ENCODE measurements around the gene AIPL1. TPM values are rescaled to one million over a fixed set of nuclear protein-coding genes. Genes with fewer than 3 reads are reported as not detected.

The AIPL1 gene
- total RNA-seq, 2 donors from 2014 or later: not detected

GRCh38 chr17:6387442-6387841 lies 47.5 kb downstream of the AIPL1 start:
- intact Hi-C loops (cut with DNase I): loop anchor here (10.0 kb wide), 1 partner anchor 57 kb away; the partner anchor contains the start of gene PIMREG
- TF ChIP-seq CTCF (IDR thresholded peaks at IDR 0.05): no peak
- TF ChIP-seq POLR2A (IDR thresholded peaks at IDR 0.05): no peak
- ATAC-seq (no peak), DNase-seq (no peak)
- H3K27ac ChIP-seq: no peak overlapping the region
- no peaks in the 10 kb centered on the region for H3K36me3 ChIP-seq (replicated peaks in 1 of 2; ENCODE audit: insufficient read depth in 1 of 2, low read depth in 2 of 2)
- H3K4me3 ChIP-seq: no peak overlapping the region
- no peaks in the 10 kb centered on the region for H3K27me3 ChIP-seq
- WGBS, 2 donors: 53 to 75% methylated on average over 4 of the region's 4 CpGs
- H3K4me1 ChIP-seq: peaks cover under 1% of the 10 kb centered on the region
- no peaks in the 10 kb centered on the region for H3K9me3 ChIP-seq

GRCh38 chr17:6386041-6386630 lies 48.8 kb downstream of the AIPL1 start:
- Histone ChIP-seq H3K27me3 (no peaks in the 10 kb centered on the region), H3K27ac (no peak overlapping the region), H3K4me3 (no peak overlapping the region), H3K36me3 (replicated peaks in 1 of 2; ENCODE audit: insufficient read depth in 1 of 2, low read depth in 2 of 2) (no peaks in the 10 kb centered on the region), H3K4me1 (no peaks in the 10 kb centered on the region), H3K9me3 (no peaks in the 10 kb centered on the region)
- TF ChIP-seq CTCF (IDR thresholded peaks at IDR 0.05) (no peak), POLR2A (IDR thresholded peaks at IDR 0.05) (no peak)
- 74 to 78% methylated on average over 9 of the region's 9 CpGs for WGBS, 2 donors
- ATAC-seq (no peak), DNase-seq (no peak)
- intact Hi-C loops (cut with DNase I): loop anchor here (10.0 kb wide), 1 partner anchor 59 kb away; the partner anchor contains the start of gene PIMREG

GRCh38 chr17:6384481-6384880 lies 50.4 kb downstream of the AIPL1 start:
- WGBS, 2 donors: 54 to 70% methylated on average over 5 of the region's 5 CpGs
- TF ChIP-seq POLR2A (IDR thresholded peaks at IDR 0.05) (no peak), CTCF (IDR thresholded peaks at IDR 0.05) (no peak)
- H3K27ac ChIP-seq: no peak overlapping the region
- no peak for ATAC-seq
- H3K36me3 ChIP-seq (replicated peaks in 1 of 2; ENCODE audit: insufficient read depth in 1 of 2, low read depth in 2 of 2): no peaks in the 10 kb centered on the region
- no peaks in the 10 kb centered on the region for H3K9me3 ChIP-seq
- no peaks in the 10 kb centered on the region for H3K4me1 ChIP-seq
- H3K4me3 ChIP-seq: no peak overlapping the region
- no peak for DNase-seq
- H3K27me3 ChIP-seq: no peaks in the 10 kb centered on the region
- intact Hi-C loops (cut with DNase I): loop anchor here (10.0 kb wide), 1 partner anchor 60 kb away; the partner anchor contains the start of gene PIMREG

- no peak overlapping the region for H3K4me3 ChIP-seq
- intact Hi-C loops (cut with DNase I): loop anchor here (10.0 kb wide), 1 partner anchor 63 kb away; the partner anchor contains the start of gene PIMREG
- no peaks in the 10 kb centered on the region for H3K4me1 ChIP-seq
- H3K27me3 ChIP-seq: no peaks in the 10 kb centered on the region
- H3K36me3 ChIP-seq (replicated peaks in 1 of 2; ENCODE audit: insufficient read depth in 1 of 2, low read depth in 2 of 2): no peaks in the 10 kb centered on the region
- DNase-seq (no peak), ATAC-seq (no peak)
- TF ChIP-seq CTCF (IDR thresholded peaks at IDR 0.05) (no peak), POLR2A (IDR thresholded peaks at IDR 0.05) (no peak)
- 68 to 79% methylated on average over 13 of the region's 13 CpGs for WGBS, 2 donors
- H3K9me3 ChIP-seq: no peaks in the 10 kb centered on the region
- no peak overlapping the region for H3K27ac ChIP-seq
Measured at GRCh38 chr17:6381526-6382465, 53.1 kb downstream of the AIPL1 start.
